HG02970 (cell line): Measurements from ENCODE around the gene ELAVL1.

Experiments
- ATAC-seq: cut with Tn5 transposase; IDR thresholded peaks from one replicate; pipeline ENCODE4 v1.9.1; 2021; ENCODE audit warnings: mild to moderate bottlenecking, moderate library complexity, moderate number of reproducible peaks; ENCODE audit not compliant: unreplicated experiment, low FRiP score

The ELAVL1 gene

GRCh38 chr19:8022275-8022674, 16.8 kb upstream of the ELAVL1 start:
- no peak for ATAC-seq

GRCh38 chr19:8021374-8021773, 15.9 kb upstream of the ELAVL1 start:
- ATAC-seq = no peak

DNA sequence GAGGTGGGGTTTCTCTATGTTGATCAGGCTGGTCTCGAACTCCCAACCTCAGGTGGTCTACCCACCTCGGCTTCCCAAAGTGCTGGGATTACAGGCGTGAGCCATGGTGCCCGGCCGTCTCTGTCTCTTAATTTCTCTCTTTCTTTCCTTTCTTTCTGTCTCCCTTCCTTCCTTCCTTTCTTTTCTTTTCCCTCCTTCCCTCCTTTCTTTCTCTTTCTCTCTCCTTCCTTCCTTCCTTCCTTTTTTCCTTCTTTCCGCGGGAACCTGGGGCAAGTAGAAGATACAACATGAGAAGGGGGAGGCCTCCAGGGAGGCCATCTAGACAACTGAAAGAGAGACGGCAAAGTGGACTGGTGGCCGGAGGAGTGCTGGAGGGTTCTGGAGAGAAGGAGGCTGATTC, 15.2 kb upstream of the ELAVL1 start:
- no peak for ATAC-seq

DNA sequence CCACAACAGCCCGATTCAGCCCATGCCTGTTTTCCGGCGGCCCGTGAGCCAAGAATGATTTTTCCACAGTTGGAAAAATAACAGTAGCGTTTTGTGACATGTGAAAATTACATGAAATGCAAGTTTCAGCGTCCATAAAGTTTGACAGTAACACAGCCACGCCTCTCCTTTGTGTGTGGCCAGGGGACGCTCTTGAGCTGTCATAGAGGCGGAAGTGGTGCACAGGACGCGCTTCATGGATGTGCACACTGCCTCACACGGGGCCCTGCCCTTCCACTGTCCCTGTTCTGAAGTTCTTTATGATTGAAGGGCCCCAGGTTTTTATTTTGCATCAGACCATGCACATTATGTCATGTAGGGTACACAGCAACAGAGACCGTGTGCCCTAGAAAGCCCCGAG, 12.4 kb upstream of the ELAVL1 start:
- ATAC-seq = no peak

- ATAC-seq = peak; percentile 12
These were observed 523 bp downstream of the ELAVL1 start for GRCh38 chr19:8004723-8005513.

GRCh38 chr19:8004001-8004400, 1.4 kb downstream of the ELAVL1 start:
- no peak for ATAC-seq

- no peak for ATAC-seq
These were observed 3.2 kb downstream of the ELAVL1 start for GRCh38 chr19:8001995-8002849.

DNA sequence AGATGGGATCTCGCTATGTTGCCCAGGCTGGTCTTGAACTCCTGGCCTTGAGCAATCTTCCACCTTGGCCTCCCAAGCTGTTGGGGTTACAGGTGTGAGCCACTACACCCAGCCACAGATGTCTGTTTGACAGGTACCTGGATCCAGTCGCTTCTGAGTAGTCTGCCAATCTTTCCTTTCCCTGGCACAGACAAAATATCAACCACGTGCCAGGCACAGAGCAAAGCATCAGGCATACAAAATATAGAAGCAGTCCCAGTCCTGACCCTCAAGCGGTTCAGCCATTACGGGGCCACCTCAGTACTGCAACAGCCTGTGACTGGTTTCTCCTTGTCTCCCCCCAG, 3.8 kb downstream of the ELAVL1 start:
- ATAC-seq = no peak

GRCh38 chr19:8000298-8001038, 5.0 kb downstream of the ELAVL1 start:
- ATAC-seq = no peak

GRCh38 chr19:7999376-7999775, 6.1 kb downstream of the ELAVL1 start:
- no peak for ATAC-seq

DNA sequence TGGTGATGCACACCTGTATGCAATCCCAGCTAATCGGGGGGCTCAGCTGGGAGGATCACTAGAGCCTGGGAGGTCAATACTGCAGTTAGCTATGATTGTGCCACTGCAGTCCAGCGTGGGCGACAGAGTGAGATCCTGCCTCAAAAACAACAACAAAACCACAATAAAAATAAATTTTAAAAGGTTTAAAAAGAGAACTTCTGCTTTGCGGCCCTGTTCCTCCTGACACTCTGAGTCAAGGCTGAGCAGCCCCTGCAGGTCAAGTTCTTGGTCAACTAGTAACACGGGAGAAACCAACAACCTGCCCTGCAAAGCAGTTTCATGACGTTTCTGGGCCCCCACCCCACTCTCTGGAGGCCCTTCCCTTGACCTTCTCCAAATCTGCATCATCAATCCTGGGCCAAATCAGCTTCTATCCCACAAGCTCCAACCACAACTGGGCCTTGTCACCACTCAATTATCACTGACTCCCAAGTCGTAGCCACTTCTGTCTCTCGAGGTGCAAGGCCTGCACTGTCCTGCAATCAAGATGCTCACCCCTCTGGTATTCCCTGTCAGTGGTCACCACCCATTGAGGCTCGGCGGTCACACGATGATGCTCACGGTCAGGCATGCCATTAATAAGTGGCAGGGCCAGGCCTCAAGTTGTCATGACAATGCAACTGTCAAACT, 7.5 kb downstream of the ELAVL1 start:
- ATAC-seq = no peak

DNA sequence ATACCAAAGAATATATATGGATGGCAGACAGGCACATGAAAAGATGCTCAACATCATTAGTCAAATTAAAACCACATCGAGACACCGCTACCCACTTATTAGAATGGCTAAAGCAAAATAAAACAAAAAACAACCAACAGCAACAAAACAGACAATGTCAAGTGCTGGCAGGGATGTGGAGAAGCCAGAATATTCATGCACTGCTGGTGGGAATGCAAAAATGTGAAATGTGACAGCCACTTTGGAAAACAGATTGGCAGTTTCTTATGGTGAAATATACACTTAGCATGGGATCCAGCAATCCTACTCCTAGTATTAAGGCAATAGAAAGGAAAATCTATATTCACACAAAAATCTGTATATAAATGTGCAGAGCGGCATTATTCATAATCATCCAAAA, 8.6 kb downstream of the ELAVL1 start:
- ATAC-seq = no peak

DNA sequence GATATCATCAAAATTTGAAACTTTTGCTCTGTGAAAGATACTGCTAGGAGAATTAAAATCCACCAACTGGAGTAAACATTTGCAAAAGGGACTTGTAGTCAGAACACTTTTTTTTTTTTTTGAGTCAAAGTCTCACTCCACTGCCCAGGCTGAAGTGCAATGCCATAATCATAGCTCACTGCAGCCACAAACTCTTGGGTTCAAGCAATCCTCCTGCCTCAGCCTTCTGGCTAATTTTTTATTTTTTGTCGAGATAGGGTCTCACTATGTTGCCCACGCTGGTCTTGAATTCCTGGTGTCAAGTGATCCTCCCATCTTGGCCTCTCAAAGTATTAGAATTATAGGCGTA, 9.7 kb downstream of the ELAVL1 start:
- no peak for ATAC-seq

- ATAC-seq = no peak
These were observed 10.3 kb downstream of the ELAVL1 start for GRCh38 chr19:7994928-7995809.

- ATAC-seq = no peak
These were observed 11.3 kb downstream of the ELAVL1 start for GRCh38 chr19:7994114-7994513.

- no peak for ATAC-seq
These were observed 11.9 kb downstream of the ELAVL1 start for GRCh38 chr19:7993560-7993959.

GRCh38 chr19:7992575-7992974, 12.9 kb downstream of the ELAVL1 start:
- ATAC-seq = no peak

GRCh38 chr19:7989071-7989575, 16.3 kb downstream of the ELAVL1 start:
- no peak for ATAC-seq

DNA sequence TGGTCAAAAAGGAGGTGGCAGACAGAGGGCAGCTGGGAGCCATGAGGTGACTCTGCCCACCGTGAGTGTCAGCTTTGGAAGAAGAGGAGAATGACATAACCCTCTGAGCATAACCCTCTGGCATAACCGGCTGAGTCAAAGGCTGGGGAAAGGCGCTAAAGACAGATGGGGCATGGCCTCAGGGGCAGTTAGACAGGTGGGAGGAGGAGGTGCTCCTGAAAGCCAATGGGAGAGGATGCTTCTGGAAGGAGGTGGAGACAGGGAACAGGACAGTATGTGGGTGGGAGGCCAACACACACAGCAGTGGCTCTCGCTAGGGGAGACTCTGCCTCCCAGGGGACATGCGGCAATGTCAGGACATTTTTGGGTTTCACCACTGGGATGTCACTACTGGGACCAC, 17.1 kb downstream of the ELAVL1 start:
- ATAC-seq = no peak
